GM21367 (cell line): ENCODE results near the gene FNDC10.

Experiments used
- ATAC-seq: cut with Tn5 transposase; IDR thresholded peaks from one replicate; pipeline ENCODE4 v1.9.1; 2021; ENCODE audit not compliant: unreplicated experiment

The FNDC10 gene

DNA sequence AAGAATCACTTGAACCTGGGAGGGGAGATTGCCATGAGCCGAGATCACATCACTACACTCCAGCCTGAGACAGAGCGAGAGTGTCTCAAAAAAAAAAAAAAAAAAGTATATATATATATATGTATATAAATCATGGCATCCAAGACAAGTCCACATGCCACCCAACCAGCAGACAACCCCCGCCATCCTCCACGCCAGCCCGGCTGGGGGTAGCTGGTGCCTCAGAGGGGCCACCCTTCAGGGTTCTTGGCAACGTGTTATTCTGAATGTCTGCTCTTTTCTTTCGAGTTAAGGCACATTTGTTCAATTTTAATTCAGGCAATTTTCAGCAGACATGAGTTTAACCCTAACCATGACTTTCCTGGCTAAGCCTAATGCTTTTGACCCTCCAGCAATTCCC is 49.8 kb downstream of the FNDC10 start:
- ATAC-seq: no peak

DNA sequence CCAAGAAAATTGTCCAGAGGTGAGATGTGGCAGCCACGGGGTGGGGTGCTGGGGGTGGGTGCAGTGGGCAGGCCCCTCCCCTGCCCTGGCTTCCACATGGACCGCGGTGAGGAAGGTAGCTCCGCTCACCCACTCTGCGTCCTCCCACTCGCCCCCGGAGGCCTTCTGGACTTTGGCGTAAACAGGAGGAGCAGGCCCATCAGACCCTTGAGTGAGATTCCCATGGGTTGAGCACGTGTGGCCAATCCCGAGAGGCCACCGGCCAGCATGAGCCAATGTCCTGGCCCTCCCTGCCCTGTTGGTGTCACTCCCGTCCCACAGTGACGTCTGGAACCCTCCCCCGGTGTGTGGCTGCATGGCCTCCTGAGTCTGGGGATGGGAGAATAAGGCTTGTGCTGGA is 51.3 kb downstream of the FNDC10 start:
- ATAC-seq: no peak
